Ovary (tissue), 3 donors: ENCODE measurements around the gene FHAD1.

Experiments used
- CTCF ChIP-seq, 3 donors: fragments of 450-650 bp in 2 of 3; fragments of 200-600 bp in 1 of 3; IDR thresholded peaks; one replicate each; pipeline versions ENCODE4 v1.5.1 to v1.8.0; 2016 to 2022; ENCODE audit warnings: antibody characterized with exemption in 3 of 3, mild to moderate bottlenecking in 1 of 3
- POLR2A ChIP-seq: fragments of 450-650 bp; IDR thresholded peaks from one replicate; pipeline ENCODE4 v1.6.1; 2017; ENCODE audit warnings: antibody characterized with exemption, mild to moderate bottlenecking, moderate library complexity
- donor health status: DM: no; HTN: no; CAD: no.

GRCh38 chr1:15393475-15394257 lies 146.6 kb downstream of the FHAD1 start:
- TF ChIP-seq CTCF (IDR thresholded peaks at IDR 0.05) (no peak), POLR2A (no peak)
